ENCODE measurements around the gene CALML3.

The CALML3 gene

DNA sequence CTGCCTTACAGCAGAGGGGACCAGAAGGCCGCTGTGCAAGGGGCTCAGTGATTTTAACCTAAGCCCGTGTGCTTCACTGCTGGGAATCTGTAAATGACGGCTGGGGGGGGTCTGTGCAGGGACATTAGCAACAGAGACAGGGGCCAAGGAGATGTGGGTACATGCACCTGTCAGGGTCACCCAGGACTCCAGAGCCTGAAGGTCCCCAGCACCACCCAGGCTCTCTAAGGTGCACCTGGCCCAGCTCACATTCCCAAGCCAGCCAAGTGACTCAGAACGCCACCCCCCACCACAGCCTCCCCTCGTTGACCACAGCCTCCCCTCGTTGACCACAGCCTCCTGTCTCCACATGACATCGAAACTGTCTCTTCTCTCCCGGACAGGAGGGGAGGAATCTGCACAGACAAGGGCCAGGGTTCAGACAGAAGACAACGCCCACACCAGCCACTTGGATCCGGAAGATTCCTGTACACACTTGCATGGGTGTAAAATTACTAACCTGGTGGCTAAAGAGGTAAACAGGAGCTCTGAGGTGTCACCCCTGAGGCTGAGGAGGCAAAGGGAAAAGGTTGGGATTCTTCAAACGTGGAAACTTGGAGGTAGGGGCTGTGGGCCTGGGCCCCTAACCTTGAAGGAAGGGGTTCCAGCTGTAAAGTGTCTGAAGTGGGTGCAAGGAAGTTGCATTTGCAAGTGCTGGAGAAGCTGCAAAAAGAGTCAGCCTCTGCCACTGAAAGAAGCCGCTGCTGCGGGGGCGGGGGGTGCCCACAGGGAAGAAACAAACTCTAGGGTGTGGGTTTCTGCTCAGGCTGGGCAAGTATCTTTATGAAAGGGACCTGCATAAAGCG lies 27.0 kb downstream of the CALML3 start:
- Histone ChIP-seq H4K8ac (ENCODE audit: low read length) (peak overlapping the region; percentile 83), H3K4me1 (ENCODE audit: control insufficient read depth, insufficient read depth, low read depth, low read length) (peaks cover 70% of the 10 kb centered on the region), H2AK5ac (ENCODE audit: low read length, severe bottlenecking) (peak overlapping the region; percentile 66), H3K36me3 (ENCODE audit: control insufficient read depth in 1 of 2, insufficient read depth in 2 of 2, low read depth in 1 of 2, low read length in 2 of 2) (no peaks in the 10 kb centered on the region), H2AFZ (ENCODE audit: low read depth, low read length) (no peak overlapping the region), H3K9me3 (ENCODE audit: control insufficient read depth, low read length) (no peaks in the 10 kb centered on the region), H3K27ac (ENCODE audit: low read length, poor library complexity, severe bottlenecking) (peak overlapping the region; percentile 44), H4K91ac (ENCODE audit: low read length) (peak overlapping the region; percentile 36), H2BK120ac (ENCODE audit: low read depth, low read length) (peak overlapping the region; percentile 23), H3K4me2 (ENCODE audit: low read length, poor library complexity, severe bottlenecking) (no peak overlapping the region), H3K79me1 (replicated peaks; ENCODE audit: low read length, poor library complexity, severe bottlenecking) (no peaks in the 10 kb centered on the region), H2BK12ac (ENCODE audit: low read length in 2 of 2) (peak overlapping the region; percentile 28 to 75), H2BK5ac (ENCODE audit: low read depth, low read length, poor library complexity, severe bottlenecking) (no peak overlapping the region), H3K23ac (ENCODE audit: low read length in 2 of 2) (no peak overlapping the region), H2BK15ac (ENCODE audit: low read depth, poor library complexity, severe bottlenecking) (peak overlapping the region; percentile 71), H3K4ac (ENCODE audit: low read depth in 1 of 2, low read length in 2 of 2) (peak overlapping the region in 1 of 2 experiments; percentile 57), H3K14ac (ENCODE audit: low read length in 2 of 2) (peak overlapping the region in 1 of 2 experiments; percentile 13), H3K4me3 (ENCODE audit: insufficient read depth in 1 of 2, low read depth in 1 of 2, low read length in 2 of 2) (no peak overlapping the region), H3K18ac (ENCODE audit: low read depth in 1 of 2, low read length in 2 of 2) (peak overlapping the region; percentile 80 to 81), H3K9ac (ENCODE audit: low read length) (no peak overlapping the region), H3K27me3 (ENCODE audit: control insufficient read depth in 1 of 2, insufficient read depth in 1 of 2, low read length in 2 of 2) (no peaks in the 10 kb centered on the region)
- WGBS: 54% methylated on average over 15 of the region's 15 CpGs
- DNase-seq: peak; percentile 70

DNA sequence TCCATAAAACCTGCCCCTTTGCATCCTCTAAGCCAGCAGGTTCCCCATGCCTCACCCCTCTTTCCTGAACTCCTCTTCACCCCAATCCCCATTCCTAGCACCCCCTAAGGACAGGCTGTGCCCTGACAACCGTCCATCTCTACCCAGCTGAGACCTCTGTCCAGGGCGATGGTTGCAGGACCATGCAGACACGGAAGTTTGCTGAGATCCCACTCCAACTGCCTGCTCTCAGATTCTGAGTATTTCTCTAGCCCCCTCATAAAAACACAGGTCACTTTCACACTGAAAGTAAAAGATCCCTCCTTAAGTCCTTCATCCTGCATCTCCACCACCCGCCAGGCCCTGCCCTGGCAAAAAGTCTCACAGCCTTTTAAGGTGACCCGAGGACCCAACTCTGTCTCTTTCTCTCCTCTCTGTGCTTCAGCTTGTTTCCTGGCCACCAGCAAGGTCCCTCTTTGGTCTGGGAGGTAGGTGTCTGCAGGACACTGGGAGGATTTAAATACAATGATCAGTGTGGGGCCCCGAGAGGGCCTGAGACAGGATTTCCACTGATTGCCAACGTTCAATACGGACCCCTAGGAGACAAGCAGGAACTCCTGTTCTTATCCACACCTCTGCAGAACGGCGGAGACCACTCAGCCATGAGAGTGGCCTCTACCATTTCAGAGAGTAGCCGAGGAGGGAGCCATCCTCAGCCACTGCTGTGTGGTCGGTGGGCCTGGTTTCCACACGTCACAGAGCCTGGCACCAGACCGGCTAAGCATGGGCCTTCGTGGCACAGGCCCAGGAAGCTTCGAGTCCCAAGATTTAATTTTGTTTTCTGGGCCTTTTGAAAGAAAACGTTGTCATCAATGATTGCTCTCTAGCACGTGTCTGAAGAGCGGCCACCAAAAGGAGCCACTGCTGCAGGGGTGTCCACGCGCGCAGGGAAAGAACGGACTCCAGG lies 27.9 kb downstream of the CALML3 start:
- Histone ChIP-seq H3K4me3 (ENCODE audit: insufficient read depth in 1 of 2, low read depth in 1 of 2, low read length in 2 of 2) (no peak overlapping the region), H2BK120ac (ENCODE audit: low read depth, low read length) (no peak overlapping the region), H3K14ac (ENCODE audit: low read length in 2 of 2) (no peak overlapping the region), H3K4me1 (ENCODE audit: control insufficient read depth, insufficient read depth, low read depth, low read length) (peaks cover 65% of the 10 kb centered on the region), H3K4me2 (ENCODE audit: low read length, poor library complexity, severe bottlenecking) (no peak overlapping the region), H3K79me1 (replicated peaks; ENCODE audit: low read length, poor library complexity, severe bottlenecking) (no peaks in the 10 kb centered on the region), H3K23ac (ENCODE audit: low read length in 2 of 2) (no peak overlapping the region), H4K91ac (ENCODE audit: low read length) (peak overlapping the region; percentile 34), H3K27ac (ENCODE audit: low read length, poor library complexity, severe bottlenecking) (no peak overlapping the region), H2BK12ac (ENCODE audit: low read length in 2 of 2) (peak overlapping the region in 1 of 2 experiments; percentile 76), H2BK5ac (ENCODE audit: low read depth, low read length, poor library complexity, severe bottlenecking) (no peak overlapping the region), H3K27me3 (ENCODE audit: control insufficient read depth in 1 of 2, insufficient read depth in 1 of 2, low read length in 2 of 2) (no peaks in the 10 kb centered on the region), H3K4ac (ENCODE audit: low read depth in 1 of 2, low read length in 2 of 2) (peak overlapping the region in 1 of 2 experiments; percentile 57), H2AFZ (ENCODE audit: low read depth, low read length) (no peak overlapping the region), H4K8ac (ENCODE audit: low read length) (no peak overlapping the region), H3K18ac (ENCODE audit: low read depth in 1 of 2, low read length in 2 of 2) (peak overlapping the region; percentile 5 to 10), H3K36me3 (ENCODE audit: control insufficient read depth in 1 of 2, insufficient read depth in 2 of 2, low read depth in 1 of 2, low read length in 2 of 2) (no peaks in the 10 kb centered on the region), H2AK5ac (ENCODE audit: low read length, severe bottlenecking) (peak overlapping the region; percentile 72), H2BK15ac (ENCODE audit: low read depth, poor library complexity, severe bottlenecking) (no peak overlapping the region), H3K9ac (ENCODE audit: low read length) (no peak overlapping the region), H3K9me3 (ENCODE audit: control insufficient read depth, low read length) (no peaks in the 10 kb centered on the region)
- no peak for DNase-seq
- WGBS: 94% methylated on average over 22 of the region's 23 CpGs

DNA sequence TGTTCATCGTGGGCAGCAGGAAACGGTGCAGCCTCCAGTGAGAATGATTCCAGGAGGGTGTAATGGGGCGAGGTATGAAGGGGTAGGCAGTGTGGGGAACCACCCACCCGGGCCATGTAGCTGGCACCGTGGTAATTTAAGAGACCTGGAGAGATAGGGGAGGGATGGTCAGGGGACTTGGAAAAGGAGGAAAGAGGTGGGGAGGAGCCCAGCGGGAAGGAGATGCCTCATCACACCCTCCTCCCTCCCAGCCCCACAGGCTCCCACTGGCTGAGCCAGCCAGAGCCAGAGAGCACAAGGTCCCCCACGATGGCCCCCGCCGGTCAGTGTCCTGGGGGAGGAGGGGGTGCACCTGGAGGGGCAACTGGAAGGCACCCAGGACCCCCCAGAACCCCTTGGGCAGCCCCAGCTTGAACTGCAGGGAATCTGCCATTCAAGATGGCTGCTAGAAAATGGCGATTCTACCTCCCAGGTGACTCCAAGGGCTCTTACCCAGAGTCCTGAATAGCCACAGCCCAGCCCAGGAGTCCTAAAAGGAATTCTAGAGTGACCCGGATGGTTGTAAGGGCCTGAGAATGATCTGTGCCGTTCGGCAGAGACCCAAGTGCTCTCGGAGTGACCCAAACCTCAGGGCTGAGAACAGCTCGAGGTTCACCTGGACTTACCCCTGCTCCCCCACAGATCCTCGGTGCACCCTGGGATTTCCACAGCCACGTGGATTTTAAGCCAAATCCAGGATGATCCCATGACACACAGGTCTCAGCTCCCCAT lies 28.8 kb downstream of the CALML3 start:
- Histone ChIP-seq H3K9me3 (ENCODE audit: control insufficient read depth, low read length) (no peaks in the 10 kb centered on the region), H4K91ac (ENCODE audit: low read length) (peak overlapping the region; percentile 5), H3K4me1 (ENCODE audit: control insufficient read depth, insufficient read depth, low read depth, low read length) (peaks cover 65% of the 10 kb centered on the region), H3K4me2 (ENCODE audit: low read length, poor library complexity, severe bottlenecking) (no peak overlapping the region), H3K9ac (ENCODE audit: low read length) (no peak overlapping the region), H3K14ac (ENCODE audit: low read length in 2 of 2) (peak overlapping the region in 1 of 2 experiments; percentile 5), H3K23ac (ENCODE audit: low read length in 2 of 2) (no peak overlapping the region), H3K18ac (ENCODE audit: low read depth in 1 of 2, low read length in 2 of 2) (peak overlapping the region in 1 of 2 experiments; percentile 63), H2AK5ac (ENCODE audit: low read length, severe bottlenecking) (peak overlapping the region; percentile 72), H2BK12ac (ENCODE audit: low read length in 2 of 2) (no peak overlapping the region), H2AFZ (ENCODE audit: low read depth, low read length) (peak overlapping the region; percentile 42), H3K36me3 (ENCODE audit: control insufficient read depth in 1 of 2, insufficient read depth in 2 of 2, low read depth in 1 of 2, low read length in 2 of 2) (no peaks in the 10 kb centered on the region), H3K4me3 (ENCODE audit: insufficient read depth in 1 of 2, low read depth in 1 of 2, low read length in 2 of 2) (no peak overlapping the region), H4K8ac (ENCODE audit: low read length) (no peak overlapping the region), H2BK5ac (ENCODE audit: low read depth, low read length, poor library complexity, severe bottlenecking) (no peak overlapping the region), H3K79me1 (replicated peaks; ENCODE audit: low read length, poor library complexity, severe bottlenecking) (no peaks in the 10 kb centered on the region), H2BK15ac (ENCODE audit: low read depth, poor library complexity, severe bottlenecking) (no peak overlapping the region), H3K27ac (ENCODE audit: low read length, poor library complexity, severe bottlenecking) (no peak overlapping the region), H3K4ac (ENCODE audit: low read depth in 1 of 2, low read length in 2 of 2) (no peak overlapping the region), H2BK120ac (ENCODE audit: low read depth, low read length) (no peak overlapping the region), H3K27me3 (ENCODE audit: control insufficient read depth in 1 of 2, insufficient read depth in 1 of 2, low read length in 2 of 2) (no peaks in the 10 kb centered on the region)
- 89% methylated on average over 15 of the region's 17 CpGs for WGBS
- DNase-seq: no peak

Measured in mesenchymal stem cell (in vitro differentiated cells and primary cell).